H9 (cell line): ENCODE data around the gene SLBP. TPM values are rescaled to one million over a fixed set of nuclear protein-coding genes. Genes with fewer than 3 reads are reported as not detected.

Experiments used
- DNase-seq: peaks from one replicate; pipeline ENCODE4 v3.0.0-alpha.2; 2017
- H2AFZ ChIP-seq: one replicate; pipeline ENCODE4 v1.6.1; 2013; ENCODE audit warnings: mild to moderate bottlenecking, low read length, control low read depth, moderate library complexity
- H2AK5ac ChIP-seq: 2 replicates; pipeline ENCODE4 v1.6.1; 2013; ENCODE audit warnings: low read length, control low read depth, mixed read lengths; ENCODE audit not compliant: insufficient read length
- H2BK120ac ChIP-seq: one replicate; pipeline ENCODE4 v1.6.1; 2013; ENCODE audit warnings: low read depth, mild to moderate bottlenecking, low read length, control low read depth, inconsistent platforms; ENCODE audit not compliant: poor library complexity, severe bottlenecking
- H2BK12ac ChIP-seq: 2 replicates; pipeline ENCODE4 v1.6.1; 2013; ENCODE audit warnings: low read length, control low read depth, mixed read lengths, low read depth; ENCODE audit not compliant: insufficient read length
- H2BK15ac ChIP-seq: 2 replicates; pipeline ENCODE4 v1.6.1; 2013; ENCODE audit warnings: low read depth, low read length, control low read depth
- H2BK20ac ChIP-seq: one replicate; pipeline ENCODE4 v1.6.1; 2013; ENCODE audit warnings: low read depth, mild to moderate bottlenecking, low read length, control low read depth, inconsistent platforms; ENCODE audit not compliant: poor library complexity, severe bottlenecking
- H2BK5ac ChIP-seq: 2 replicates; pipeline ENCODE4 v1.6.1; 2013; ENCODE audit warnings: low read length, control low read depth, mixed read lengths; ENCODE audit not compliant: insufficient read length
- H3K14ac ChIP-seq: 2 replicates; pipeline ENCODE4 v1.6.1; 2013; ENCODE audit warnings: low read length, control low read depth; ENCODE audit not compliant: insufficient read depth
- H3K18ac ChIP-seq: 2 replicates; pipeline ENCODE4 v1.6.1; 2013; ENCODE audit warnings: low read depth, mild to moderate bottlenecking, mixed read lengths, low read length, control low read depth; ENCODE audit not compliant: insufficient read length
- H3K23ac ChIP-seq: 2 replicates; pipeline ENCODE4 v1.6.1; 2013; ENCODE audit warnings: low read length, control low read depth, mixed read lengths, low read depth; ENCODE audit not compliant: insufficient read length
- H3K23me2 ChIP-seq: 2 replicates; pipeline ENCODE4 v1.6.1; 2013; ENCODE audit warnings: low read depth, mild to moderate bottlenecking, mixed read lengths, low read length, control low read depth; ENCODE audit not compliant: insufficient read length, poor library complexity, severe bottlenecking
- H3K27ac ChIP-seq: 2 replicates; pipeline ENCODE4 v1.5.1; 2013; ENCODE audit warnings: low read length, control low read depth, mixed read lengths, low read depth; ENCODE audit not compliant: insufficient read length
- H3K27me3 ChIP-seq: 2 replicates; pipeline ENCODE4 v1.6.1; 2013; ENCODE audit warnings: low read length, control low read depth, inconsistent platforms; ENCODE audit not compliant: insufficient read depth
- H3K4ac ChIP-seq: 2 replicates; pipeline ENCODE4 v1.6.1; 2013; ENCODE audit warnings: low read depth, mild to moderate bottlenecking, control low read depth, inconsistent platforms, low read length, moderate library complexity
- H3K4me1 ChIP-seq: 2 replicates; pipeline ENCODE4 v1.6.1; 2013; ENCODE audit warnings: low read length, control low read depth, inconsistent platforms; ENCODE audit not compliant: insufficient read depth
- H3K4me2 ChIP-seq: 2 replicates; pipeline ENCODE4 v1.6.1; 2013; ENCODE audit warnings: low read length, control low read depth, mixed read lengths; ENCODE audit not compliant: insufficient read length, insufficient read depth
- H3K56ac ChIP-seq: 2 replicates; pipeline ENCODE4 v1.6.1; 2013; ENCODE audit warnings: low read depth, mild to moderate bottlenecking, mixed read lengths, low read length, control low read depth; ENCODE audit not compliant: insufficient read length
- H3K79me1 ChIP-seq: 2 replicates; pipeline ENCODE4 v1.6.1; 2013; ENCODE audit warnings: low read depth, mild to moderate bottlenecking, moderate library complexity, low read length, control low read depth, inconsistent platforms; ENCODE audit not compliant: insufficient read depth, poor library complexity, severe bottlenecking
- H3K79me2 ChIP-seq: 2 replicates; pipeline ENCODE4 v1.6.1; 2013; ENCODE audit warnings: low read length, control low read depth, inconsistent platforms; ENCODE audit not compliant: insufficient read depth
- H3K9ac ChIP-seq: 2 replicates; pipeline ENCODE4 v1.6.1; 2013; ENCODE audit warnings: low read length, control low read depth, mixed read lengths; ENCODE audit not compliant: insufficient read length; ENCODE audit errors: extremely low read depth
- H3K9me3 ChIP-seq: one replicate; pipeline ENCODE4 v1.6.1; 2013; ENCODE audit warnings: low read depth, low read length, inconsistent platforms; ENCODE audit not compliant: control insufficient read depth
- H3T11ph ChIP-seq: one replicate; pipeline ENCODE4 v1.6.1; 2013; ENCODE audit warnings: mild to moderate bottlenecking, low read length, control low read depth, inconsistent platforms
- H4K20me1 ChIP-seq: one replicate; pipeline ENCODE4 v1.6.1; 2013; ENCODE audit not compliant: control insufficient read depth, insufficient read length, insufficient read depth
- H4K5ac ChIP-seq: 2 replicates; pipeline ENCODE4 v1.6.1; 2013; ENCODE audit warnings: low read depth, mild to moderate bottlenecking, mixed read lengths, low read length, control low read depth; ENCODE audit not compliant: insufficient read length
- H4K8ac ChIP-seq: replicated peaks from 2 replicates; pipeline ENCODE4 v1.6.1; 2013; ENCODE audit warnings: low read length, control low read depth, mixed read lengths, low read depth; ENCODE audit not compliant: insufficient read length
- H4K91ac ChIP-seq: 2 replicates; pipeline ENCODE4 v1.6.1; 2013; ENCODE audit warnings: low read depth, mild to moderate bottlenecking, moderate library complexity, mixed read lengths, low read length, control low read depth; ENCODE audit not compliant: insufficient read length
- H3K27ac Mint-ChIP-seq, 3 experiments: 2 replicates in 2 of 3; 3 replicates in 1 of 3; pipeline ENCODE4 v1.8.0; 2020 to 2021; ENCODE audit warnings: mixed read lengths in 3 of 3, mild to moderate bottlenecking in 1 of 3, moderate library complexity in 1 of 3
- H3K27me3 Mint-ChIP-seq: 2 replicates; pipeline ENCODE4 v1.8.0; 2021; ENCODE audit warnings: low read depth, mild to moderate bottlenecking, moderate library complexity, mixed read lengths
- H3K36me3 Mint-ChIP-seq, 3 experiments: 2 replicates in 2 of 3; 3 replicates in 1 of 3; pipeline ENCODE4 v1.8.0; 2020 to 2021; ENCODE audit warnings: low read depth in 3 of 3, mixed read lengths in 3 of 3; ENCODE audit not compliant: insufficient read depth in 1 of 3
- H3K4me1 Mint-ChIP-seq, 2 experiments: 2 replicates each; pipeline ENCODE4 v1.8.0; 2020; ENCODE audit warnings: mixed read lengths in 2 of 2
- H3K4me3 Mint-ChIP-seq, 2 experiments: 2 replicates in 1 of 2; 3 replicates in 1 of 2; pipeline ENCODE4 v1.8.0; 2020 to 2021; ENCODE audit warnings: mild to moderate bottlenecking in 2 of 2, mixed read lengths in 2 of 2, moderate library complexity in 1 of 2
- H3K9me3 Mint-ChIP-seq, 2 experiments: 2 replicates in 1 of 2; 3 replicates in 1 of 2; pipeline ENCODE4 v1.8.0; 2020; ENCODE audit warnings: mild to moderate bottlenecking in 2 of 2, mixed read lengths in 2 of 2, moderate library complexity in 1 of 2
- WGBS: extraction: QIAGEN DNeasy Blood & Tissue Kit; methylation state at CpG from one replicate; pipeline ENCODE4 v1.1.7; 2013; ENCODE audit warnings: missing lambda C conversion rate, low lambda C conversion rate, mixed read lengths; ENCODE audit not compliant: insufficient read length; ENCODE audit errors: extremely low coverage; 5-methylcytosine and 5-hydroxymethylcytosine counted together
- total RNA-seq: library from RNA; stranded (reverse); gene quantifications from 2 replicates; pipeline ENCODE4 v1.2.1, GENCODE V29; 2021
- TF ChIP-seq, protein P1 (sequence below): fragments of 200-600 bp; sonication (generic); conservative IDR thresholded peaks from 3 replicates; pipeline ENCODE4 v1.8.0; 2021; ENCODE audit warnings: antibody characterized with exemption, mild to moderate bottlenecking

SLBP gene
- total RNA-seq, 1 experiment from 2014 or later = 62.7 TPM

GRCh38 chr4:1749826-1750225 is 37.7 kb upstream of the SLBP start:
- Histone ChIP-seq H2AK5ac (no peak overlapping the region), H3K9ac (no peak overlapping the region), H3K14ac (no peak overlapping the region), H2BK5ac (no peak overlapping the region), H2BK120ac (no peak overlapping the region), H4K20me1 (no peaks in the 10 kb centered on the region), H2BK20ac (no peak overlapping the region), H3K23me2 (no peaks in the 10 kb centered on the region), H2AFZ (no peak overlapping the region), H2BK15ac (no peak overlapping the region), H3K56ac (no peak overlapping the region), H3K4me1 (no peaks in the 10 kb centered on the region), H3K18ac (no peak overlapping the region), H3K4ac (no peak overlapping the region), H4K91ac (no peak overlapping the region), H2BK12ac (no peak overlapping the region), H3K27ac (no peak overlapping the region), H4K5ac (no peak overlapping the region), H3K79me1 (no peaks in the 10 kb centered on the region), H3K23ac (no peak overlapping the region), H4K8ac (no peak overlapping the region), H3K27me3 (no peaks in the 10 kb centered on the region), H3K79me2 (no peaks in the 10 kb centered on the region), H3K4me2 (no peak overlapping the region), H3K9me3 (no peaks in the 10 kb centered on the region), H3T11ph (no peak overlapping the region)
- no CpG with 5 or more reads among the region's 14 CpGs for WGBS
- Mint-ChIP-seq H3K27ac (no peak overlapping the region), H3K27me3 (no peaks in the 10 kb centered on the region), H3K4me3 (no peak overlapping the region), H3K9me3 (no peaks in the 10 kb centered on the region), H3K4me1 (peaks cover 0 to 10% of the 10 kb centered on the region in 2 experiments; a peak in 1 of 4 replicates), H3K36me3 (peaks cover 0 to 8% (median 5%) of the 10 kb centered on the region in 3 experiments; a peak in 4 of 7 replicates)
- no peak for DNase-seq
- TF ChIP-seq, protein P1, sequence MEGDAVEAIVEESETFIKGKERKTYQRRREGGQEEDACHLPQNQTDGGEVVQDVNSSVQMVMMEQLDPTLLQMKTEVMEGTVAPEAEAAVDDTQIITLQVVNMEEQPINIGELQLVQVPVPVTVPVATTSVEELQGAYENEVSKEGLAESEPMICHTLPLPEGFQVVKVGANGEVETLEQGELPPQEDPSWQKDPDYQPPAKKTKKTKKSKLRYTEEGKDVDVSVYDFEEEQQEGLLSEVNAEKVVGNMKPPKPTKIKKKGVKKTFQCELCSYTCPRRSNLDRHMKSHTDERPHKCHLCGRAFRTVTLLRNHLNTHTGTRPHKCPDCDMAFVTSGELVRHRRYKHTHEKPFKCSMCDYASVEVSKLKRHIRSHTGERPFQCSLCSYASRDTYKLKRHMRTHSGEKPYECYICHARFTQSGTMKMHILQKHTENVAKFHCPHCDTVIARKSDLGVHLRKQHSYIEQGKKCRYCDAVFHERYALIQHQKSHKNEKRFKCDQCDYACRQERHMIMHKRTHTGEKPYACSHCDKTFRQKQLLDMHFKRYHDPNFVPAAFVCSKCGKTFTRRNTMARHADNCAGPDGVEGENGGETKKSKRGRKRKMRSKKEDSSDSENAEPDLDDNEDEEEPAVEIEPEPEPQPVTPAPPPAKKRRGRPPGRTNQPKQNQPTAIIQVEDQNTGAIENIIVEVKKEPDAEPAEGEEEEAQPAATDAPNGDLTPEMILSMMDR = no peak
